Spleen (tissue), 11 donors: ENCODE data around the gene CLIP1. TPM values are rescaled to one million over a fixed set of nuclear protein-coding genes. Genes with fewer than 3 reads are reported as not detected.
A peak's percentile ranks its signal among the peaks of the same experiment; 100 is the strongest.
"Not testable (repeated sequence)": the region's sequence is repeated elsewhere in the genome, so short reads cannot be mapped to it uniquely, and the experiment has no call there.

ENCODE experiments used
- DNase-seq: peaks from one replicate; pipeline ENCODE4 v3.0.0-alpha.2; 2020
- H3K27ac ChIP-seq, 8 donors: fragments of 200-600 bp; sonication (generic) in 7 of 8; 1 replicate in 4 of 8; 2 replicates in 4 of 8; pipeline versions ENCODE4 v1.5.0 to v1.8.0; 2016 to 2021; ENCODE audit warnings: inconsistent platforms in 4 of 8, mild to moderate bottlenecking in 4 of 8, moderate library complexity in 1 of 8
- H3K27me3 ChIP-seq, 7 donors: fragments of 200-600 bp; sonication (generic) in 6 of 7; replicated peaks in 1 of 7; 1 replicate in 4 of 7; 2 replicates in 3 of 7; pipeline versions ENCODE4 v1.5.0 to v1.8.0; 2016 to 2021; ENCODE audit warnings: inconsistent platforms in 3 of 7, mild to moderate bottlenecking in 1 of 7
- H3K36me3 ChIP-seq, 6 donors: fragments of 200-600 bp; sonication (generic) in 5 of 6; 1 replicate in 4 of 6; 2 replicates in 2 of 6; pipeline versions ENCODE4 v1.5.0 to v1.8.0; 2016 to 2021; ENCODE audit warnings: inconsistent platforms in 2 of 6
- H3K4me1 ChIP-seq, 6 donors: fragments of 200-600 bp; sonication (generic) in 5 of 6; 1 replicate in 3 of 6; 2 replicates in 3 of 6; pipeline versions ENCODE4 v1.5.0 to v1.8.0; 2016 to 2021; ENCODE audit warnings: inconsistent platforms in 3 of 6
- H3K4me3 ChIP-seq, 8 donors: fragments of 200-600 bp; sonication (generic) in 7 of 8; 1 replicate in 4 of 8; 2 replicates in 4 of 8; pipeline versions ENCODE4 v1.5.0 to v1.8.0; 2016 to 2021; ENCODE audit warnings: inconsistent platforms in 4 of 8, mild to moderate bottlenecking in 4 of 8, moderate library complexity in 2 of 8
- H3K9me3 ChIP-seq, 8 donors: fragments of 200-600 bp; sonication (generic) in 7 of 8; 1 replicate in 4 of 8; 2 replicates in 4 of 8; pipeline versions ENCODE4 v1.5.0 to v1.8.0; 2016 to 2021; ENCODE audit warnings: inconsistent platforms in 4 of 8
- CTCF ChIP-seq, 11 experiments: fragments of 200-600 bp in 7 of 11; fragments of 450-650 bp in 4 of 11; sonication (generic) in 4 of 11; IDR thresholded peaks in 8 of 11; conservative IDR thresholded peaks in 3 of 11; 1 replicate in 7 of 11; 2 replicates in 4 of 11; pipeline versions ENCODE4 v1.4.0 to v1.8.0; 2016 to 2021; ENCODE audit warnings: antibody characterized with exemption in 11 of 11, inconsistent platforms in 4 of 11, mild to moderate bottlenecking in 1 of 11
- POLR2A ChIP-seq, 3 donors: fragments of 450-650 bp; IDR thresholded peaks; one replicate each; pipeline ENCODE4 v1.5.1; 2017; ENCODE audit warnings: antibody characterized with exemption in 3 of 3, mild to moderate bottlenecking in 1 of 3
- POLR2AphosphoS5 ChIP-seq, 3 donors: sonication (generic); formaldehyde crosslinking; IDR thresholded peaks; one replicate each; pipeline ENCODE4 v1.5.1; 2017; ENCODE audit warnings: antibody characterized with exemption in 3 of 3
- WGBS, 5 donors: extraction: QIAGEN DNeasy Blood & Tissue Kit in 3 of 5; methylation state at CpG; one replicate each; pipeline versions ENCODE4 v1.1.5 to v1.1.7; 2013 to 2018; 5-methylcytosine and 5-hydroxymethylcytosine counted together
- intact Hi-C: fragments of 100-400 bp; cut with DNase I; formaldehyde crosslinking; loops from one replicate; pipeline ENCODE4 v1.15.0; 2023; ENCODE audit warnings: low total_unique reads
- polyA plus RNA-seq, 3 donors: library from polyadenylated mRNA; stranded (reverse); fragments of 200-250 nt; gene quantifications; one replicate each; pipeline ENCODE4 v1.2.1, GENCODE V29; 2013
- total RNA-seq, 7 donors: library from RNA; depleted of rRNA in 3 of 7; stranded (reverse); fragments of >200 nt in 3 of 7; fragmentation: NEBNext Ultra II Directional in 4 of 7; extraction: Animal tissue kit (Norgen Biotek cat#: 25700) in 4 of 7; gene quantifications; one replicate each; pipeline versions ENCODE4 v1.1.0 to v1.2.1, GENCODE V29; 2016 to 2021
- donor health status: healthy with polysubstance abuse.
- donor health status: DM: no; HTN: no; CAD: no; lungs with moderate emphysema.
- donor health status: DM: no; HTN: no; CAD: no.
- donor health status: Bipolar disorder and iron deficiency.
- donor health status: healthy.
- donor health status: DM: no; HTN: no; CAD: no.
- donor health status: DM: yes; HTN: yes; CAD: no.

CLIP1 gene
- total and polyA plus RNA-seq, 10 donors: 7.8 to 80.2 (median 57.2) TPM

GRCh38 chr12:122402264-122402663 is 20.2 kb downstream of the CLIP1 start:
- Histone ChIP-seq H3K9me3 (no peaks in the 10 kb centered on the region), H3K4me3 (no peak overlapping the region), H3K36me3 (peaks cover 0 to 7% (median 0%) of the 10 kb centered on the region in 6 donors), H3K27me3 (no peaks in the 10 kb centered on the region), H3K27ac (no peak overlapping the region), H3K4me1 (peaks cover 10 to 79% (median 35%) of the 10 kb centered on the region in 6 donors)
- no peak for TF ChIP-seq POLR2A (IDR thresholded peaks at IDR 0.05)
- TF ChIP-seq POLR2AphosphoS5 (IDR thresholded peaks at IDR 0.05): no peak
- TF ChIP-seq CTCF (IDR thresholded peaks at IDR 0.05 in 8 of 11, conservative IDR thresholded peaks at IDR 0.05 in 3 of 11): no peak
- WGBS, 5 donors: 83 to 95% (median 94%) methylated on average over 3 to 4 of the region's 4 CpGs
- no peak for DNase-seq
- intact Hi-C loops: no loop called here

GRCh38 chr12:122399592-122400373 is 22.7 kb downstream of the CLIP1 start:
- intact Hi-C loops: loop anchor here (2.0 kb wide), 1 partner anchor 71 kb away; no protein-coding TSS in a partner anchor
- WGBS, 5 donors: 16 to 22% (median 18%) methylated on average over 14 of the region's 14 CpGs
- peak overlapping the region in 2 of 8 donors; percentile 3 to 46 for H3K4me3 ChIP-seq

GRCh38 chr12:122399254-122399591 is 23.2 kb downstream of the CLIP1 start:
- WGBS, 5 donors: 18 to 39% (median 26%) methylated on average over 2 of the region's 2 CpGs
- intact Hi-C loops: loop anchor here (2.0 kb wide), 1 partner anchor 72 kb away; no protein-coding TSS in a partner anchor
- Histone ChIP-seq H3K9me3 (no peaks in the 10 kb centered on the region), H3K4me3 (peak overlapping the region in 2 of 8 donors; percentile 3 to 46), H3K36me3 (peaks cover 0 to 26% (median 0%) of the 10 kb centered on the region in 6 donors), H3K27me3 (no peaks in the 10 kb centered on the region), H3K4me1 (peaks cover 10 to 56% (median 35%) of the 10 kb centered on the region in 6 donors), H3K27ac (peak overlapping the region; percentile 56 to 86 (median 78))
- DNase-seq: no peak
- no peak for TF ChIP-seq POLR2AphosphoS5 (IDR thresholded peaks at IDR 0.05)
- no peak for TF ChIP-seq CTCF (IDR thresholded peaks at IDR 0.05 in 8 of 11, conservative IDR thresholded peaks at IDR 0.05 in 3 of 11)
- no peak for TF ChIP-seq POLR2A (IDR thresholded peaks at IDR 0.05)

More at GRCh38 chr12:122399592-122400373, 22.7 kb downstream of the CLIP1 start:
- Histone ChIP-seq H3K4me1 (peaks cover 10 to 62% (median 35%) of the 10 kb centered on the region in 6 donors), H3K9me3 (no peaks in the 10 kb centered on the region), H3K36me3 (peaks cover 0 to 26% (median 0%) of the 10 kb centered on the region in 6 donors), H3K27ac (peak overlapping the region; percentile 56 to 86 (median 78)), H3K27me3 (no peaks in the 10 kb centered on the region)
- TF ChIP-seq POLR2AphosphoS5 (IDR thresholded peaks at IDR 0.05): peak in 1 of 3 donors; percentile 26
- TF ChIP-seq POLR2A (IDR thresholded peaks at IDR 0.05): no peak
- peak; percentile 47 to 78 (median 69) for TF ChIP-seq CTCF (IDR thresholded peaks at IDR 0.05 in 8 of 11, conservative IDR thresholded peaks at IDR 0.05 in 3 of 11)
- DNase-seq: peak; percentile 78

- H3K27ac ChIP-seq: not testable (repeated sequence)
- peaks cover 0 to 21% (median 0%) of the 10 kb centered on the region in 6 donors for H3K36me3 ChIP-seq
These were observed 24.5 kb downstream of the CLIP1 start for GRCh38 chr12:122397981-122398380.

More at GRCh38 chr12:122397981-122398380, 24.5 kb downstream of the CLIP1 start:
- DNase-seq, H3K27me3 ChIP-seq, H3K9me3 ChIP-seq, H3K4me3 ChIP-seq: not testable (repeated sequence)
- 89 to 99% (median 91%) methylated on average over 6 of the region's 6 CpGs for WGBS, 5 donors
- peaks cover 10 to 55% (median 26%) of the 10 kb centered on the region in 6 donors for H3K4me1 ChIP-seq
- intact Hi-C loops: loop anchor here (2.0 kb wide), 1 partner anchor 73 kb away; no protein-coding TSS in a partner anchor
